ENCODE measurements around the gene ATP13A2.

- no peak for TF ChIP-seq MAX (IDR thresholded peaks at IDR 0.05)
- TF ChIP-seq ZBTB7A (IDR thresholded peaks at IDR 0.05; ENCODE audit: low read depth), result no peak
- no peak for TF ChIP-seq CEBPB (IDR thresholded peaks at IDR 0.05)
- TF ChIP-seq, protein P1, sequence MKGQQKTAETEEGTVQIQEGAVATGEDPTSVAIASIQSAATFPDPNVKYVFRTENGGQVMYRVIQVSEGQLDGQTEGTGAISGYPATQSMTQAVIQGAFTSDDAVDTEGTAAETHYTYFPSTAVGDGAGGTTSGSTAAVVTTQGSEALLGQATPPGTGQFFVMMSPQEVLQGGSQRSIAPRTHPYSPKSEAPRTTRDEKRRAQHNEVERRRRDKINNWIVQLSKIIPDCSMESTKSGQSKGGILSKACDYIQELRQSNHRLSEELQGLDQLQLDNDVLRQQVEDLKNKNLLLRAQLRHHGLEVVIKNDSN (IDR thresholded peaks at IDR 0.05), result no peak
- no peak for TF ChIP-seq EP300 (IDR thresholded peaks at IDR 0.05; ENCODE audit: borderline replicate concordance)
- no peak for TF ChIP-seq EGR1 (IDR thresholded peaks at IDR 0.05)
- TF ChIP-seq YY1 (IDR thresholded peaks at IDR 0.05; ENCODE audit: low read depth), result no peak
- TF ChIP-seq REST (IDR thresholded peaks at IDR 0.05; ENCODE audit: low read depth), result no peak
- TF ChIP-seq TEAD4 (IDR thresholded peaks at IDR 0.05), result no peak
- no peak for TF ChIP-seq TCF12 (IDR thresholded peaks at IDR 0.05; ENCODE audit: low read depth)
- TF ChIP-seq TAF1 (IDR thresholded peaks at IDR 0.05; ENCODE audit: low read depth), result no peak
- TF ChIP-seq RAD21 (IDR thresholded peaks at IDR 0.05; ENCODE audit: low read depth), result no peak
- no peak for TF ChIP-seq FOXM1 (IDR thresholded peaks at IDR 0.05; ENCODE audit: borderline replicate concordance, low read depth)
- no peak for TF ChIP-seq NFIC (IDR thresholded peaks at IDR 0.05)
These were observed 28.4 kb upstream of the ATP13A2 start for GRCh38 chr1:17040135-17040534.
